Neural cell (in vitro differentiated cells): ENCODE data around the gene WARS2.

ENCODE experiments used
- CTCF ChIP-seq: fragments of 450-650 bp; IDR thresholded peaks from 2 replicates; pipeline ENCODE4 v1.5.1; 2014; ENCODE audit warnings: antibody characterized with exemption, mild to moderate bottlenecking, moderate library complexity; ENCODE audit not compliant: poor library complexity, severe bottlenecking
- EP300 ChIP-seq: fragments of 450-650 bp; conservative IDR thresholded peaks from 2 replicates; pipeline ENCODE4 v1.6.1; 2014; ENCODE audit warnings: antibody characterized with exemption, mild to moderate bottlenecking, moderate library complexity; ENCODE audit not compliant: poor library complexity, severe bottlenecking
- EZH2 ChIP-seq: fragments of 200-600, 300-800 bp; shearing (Covaris generic), sonication (generic); IDR thresholded peaks from 2 replicates; pipeline ENCODE4 v1.6.1; 2014; ENCODE audit warnings: antibody characterized with exemption, low read length, borderline replicate concordance, mild to moderate bottlenecking; ENCODE audit not compliant: insufficient read depth, poor library complexity, severe bottlenecking
- POLR2AphosphoS5 ChIP-seq: IDR thresholded peaks from 2 replicates; pipeline ENCODE4 v1.6.1; 2012
- RAD21 ChIP-seq: fragments of 450-650 bp; conservative IDR thresholded peaks from 2 replicates; pipeline ENCODE4 v1.6.1; 2014; ENCODE audit warnings: antibody characterized with exemption, mild to moderate bottlenecking, moderate library complexity
- REST ChIP-seq: IDR thresholded peaks from 2 replicates; pipeline ENCODE4 v1.6.1; 2012; ENCODE audit warnings: borderline replicate concordance
- SMC3 ChIP-seq: fragments of 450-650 bp; conservative IDR thresholded peaks from 2 replicates; pipeline ENCODE4 v1.6.1; 2014; ENCODE audit warnings: antibody characterized with exemption, mild to moderate bottlenecking, moderate library complexity; ENCODE audit not compliant: poor library complexity

- TF ChIP-seq CTCF: no peak
- TF ChIP-seq EP300: no peak
- no peak for TF ChIP-seq EZH2
- no peak for TF ChIP-seq SMC3
- no peak for TF ChIP-seq POLR2AphosphoS5
- TF ChIP-seq RAD21: no peak
- no peak for TF ChIP-seq REST
Measured at GRCh38 chr1:119116725-119117124, 23.7 kb downstream of the WARS2 start.
